GM10248 (cell line): Measurements from ENCODE around the gene NXPH2.

Experiments
- CTCF ChIA-PET: fragments of 300-600 bp; sonication (Branson Sonifier 250); formaldehyde crosslinking; extraction: SDS; loops from one replicate; lab custom pipeline; 2021; ENCODE audit warnings: antibody characterized with exemption; lab: Yijun Ruan, JAX
- POLR2A ChIA-PET: fragments of 350-650 bp; sonication (Branson Sonifier 250); formaldehyde crosslinking; extraction: SDS; loops from one replicate; lab custom pipeline; 2020; ENCODE audit warnings: antibody characterized with exemption; lab: Yijun Ruan, JAX
- DNase-seq: peaks from one replicate; pipeline ENCODE4 v3.0.0; 2012; ENCODE audit errors: extremely low spot score
- CTCF ChIP-seq: IDR thresholded peaks from 2 replicates; pipeline ENCODE4 v1.5.1; 2012; ENCODE audit warnings: mild to moderate bottlenecking, low read depth; ENCODE audit errors: extremely low read depth, missing control alignments, control extremely low read depth

Gene NXPH2

GRCh38 chr2:138670734-138671133, 109.5 kb downstream of the NXPH2 start:
- no peak for TF ChIP-seq CTCF
- CTCF ChIA-PET: no interaction called here
- POLR2A ChIA-PET: no interaction called here
- DNase-seq: no peak

- DNase-seq: no peak
- CTCF ChIA-PET: interaction anchor here (1.0 to 1.1 kb wide), 2 partner anchors 10 to 16 kb away, joined by 3 read pairs; no protein-coding TSS in a partner anchor
- POLR2A ChIA-PET: no interaction called here
- no peak for TF ChIP-seq CTCF
Observed at GRCh38 chr2:138665937-138666336, 114.3 kb downstream of the NXPH2 start.

- CTCF ChIA-PET: no interaction called here
- no peak for TF ChIP-seq CTCF
- POLR2A ChIA-PET: no interaction called here
- DNase-seq: no peak
Observed at GRCh38 chr2:138658187-138658894, 121.8 kb downstream of the NXPH2 start.

GRCh38 chr2:138654146-138654545, 126.0 kb downstream of the NXPH2 start:
- no peak for TF ChIP-seq CTCF
- no peak for DNase-seq
- POLR2A ChIA-PET: no interaction called here
- CTCF ChIA-PET: interaction anchor here (1.8 kb wide), 1 partner anchor 30 kb away, joined by 4 read pairs; no protein-coding TSS in a partner anchor

- ChIA-PET POLR2A (no interaction called here), CTCF (no interaction called here)
Observed at GRCh38 chr2:138652378-138652777, 127.8 kb downstream of the NXPH2 start.

GRCh38 chr2:138649571-138649970, 130.6 kb downstream of the NXPH2 start:
- no peak for DNase-seq
- ChIA-PET POLR2A (interaction anchor here (0.6 kb wide), 1 partner anchor 294 kb away, joined by 6 read pairs; no protein-coding TSS in a partner anchor), CTCF (no interaction called here)
- no peak for TF ChIP-seq CTCF

More at GRCh38 chr2:138652378-138652777, 127.8 kb downstream of the NXPH2 start:
- no peak for DNase-seq
- no peak for TF ChIP-seq CTCF
